ENCODE results near the gene CPEB3.

The CPEB3 gene

GRCh38 chr10:92327445-92328433, 36.9 kb upstream of the CPEB3 start:
- Histone ChIP-seq H3K4me1 (ENCODE audit: insufficient read depth, low read length, severe bottlenecking) (no peaks in the 10 kb centered on the region), H3K9ac (ENCODE audit: low read length) (no peak overlapping the region), H3K9me3 (ENCODE audit: low read length) (no peaks in the 10 kb centered on the region), H3F3A (ENCODE audit: insufficient read depth, low read length) (no peaks in the 10 kb centered on the region), H3K36me3 (ENCODE audit: insufficient read depth, low read length) (no peaks in the 10 kb centered on the region), H3K4me3 (ENCODE audit: low read depth, low read length, poor library complexity, severe bottlenecking) (no peak overlapping the region), H3K27me3 (ENCODE audit: insufficient read depth, low read length) (no peaks in the 10 kb centered on the region), H3K27ac (ENCODE audit: low read depth, low read length, poor library complexity, severe bottlenecking) (no peak overlapping the region), H4K20me1 (ENCODE audit: insufficient read depth, low read length) (no peaks in the 10 kb centered on the region), H3K4me2 (ENCODE audit: low read length) (no peak overlapping the region), H3K79me2 (ENCODE audit: insufficient read depth, low read length) (no peaks in the 10 kb centered on the region), H2AFZ (ENCODE audit: low read length) (no peak overlapping the region), H3K9me2 (ENCODE audit: low read depth, low read length) (no peaks in the 10 kb centered on the region)
- no peak for TF ChIP-seq EZH2 (IDR thresholded peaks at IDR 0.05; ENCODE audit: borderline replicate concordance, low read length)
- TF ChIP-seq, protein P1, sequence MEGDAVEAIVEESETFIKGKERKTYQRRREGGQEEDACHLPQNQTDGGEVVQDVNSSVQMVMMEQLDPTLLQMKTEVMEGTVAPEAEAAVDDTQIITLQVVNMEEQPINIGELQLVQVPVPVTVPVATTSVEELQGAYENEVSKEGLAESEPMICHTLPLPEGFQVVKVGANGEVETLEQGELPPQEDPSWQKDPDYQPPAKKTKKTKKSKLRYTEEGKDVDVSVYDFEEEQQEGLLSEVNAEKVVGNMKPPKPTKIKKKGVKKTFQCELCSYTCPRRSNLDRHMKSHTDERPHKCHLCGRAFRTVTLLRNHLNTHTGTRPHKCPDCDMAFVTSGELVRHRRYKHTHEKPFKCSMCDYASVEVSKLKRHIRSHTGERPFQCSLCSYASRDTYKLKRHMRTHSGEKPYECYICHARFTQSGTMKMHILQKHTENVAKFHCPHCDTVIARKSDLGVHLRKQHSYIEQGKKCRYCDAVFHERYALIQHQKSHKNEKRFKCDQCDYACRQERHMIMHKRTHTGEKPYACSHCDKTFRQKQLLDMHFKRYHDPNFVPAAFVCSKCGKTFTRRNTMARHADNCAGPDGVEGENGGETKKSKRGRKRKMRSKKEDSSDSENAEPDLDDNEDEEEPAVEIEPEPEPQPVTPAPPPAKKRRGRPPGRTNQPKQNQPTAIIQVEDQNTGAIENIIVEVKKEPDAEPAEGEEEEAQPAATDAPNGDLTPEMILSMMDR (IDR thresholded peaks at IDR 0.05; ENCODE audit: low read length), result no peak

- Histone ChIP-seq H3K79me2 (ENCODE audit: insufficient read depth, low read length) (no peaks in the 10 kb centered on the region), H3K36me3 (ENCODE audit: insufficient read depth, low read length) (peaks cover 8% of the 10 kb centered on the region), H3K4me3 (ENCODE audit: low read depth, low read length, poor library complexity, severe bottlenecking) (no peak overlapping the region), H3K9me2 (ENCODE audit: low read depth, low read length) (no peaks in the 10 kb centered on the region), H3K4me2 (ENCODE audit: low read length) (no peak overlapping the region), H3K9me3 (ENCODE audit: low read length) (no peaks in the 10 kb centered on the region), H3K9ac (ENCODE audit: low read length) (no peak overlapping the region), H4K20me1 (ENCODE audit: insufficient read depth, low read length) (no peaks in the 10 kb centered on the region), H3K27me3 (ENCODE audit: insufficient read depth, low read length) (no peaks in the 10 kb centered on the region), H3K4me1 (ENCODE audit: insufficient read depth, low read length, severe bottlenecking) (no peaks in the 10 kb centered on the region), H3F3A (ENCODE audit: insufficient read depth, low read length) (no peaks in the 10 kb centered on the region), H2AFZ (ENCODE audit: low read length) (no peak overlapping the region), H3K27ac (ENCODE audit: low read depth, low read length, poor library complexity, severe bottlenecking) (no peak overlapping the region)
- no peak for TF ChIP-seq EZH2 (IDR thresholded peaks at IDR 0.05; ENCODE audit: borderline replicate concordance, low read length)
- TF ChIP-seq, protein P1 (IDR thresholded peaks at IDR 0.05; ENCODE audit: low read length), result no peak
Measured at GRCh38 chr10:92323079-92323478, 32.2 kb upstream of the CPEB3 start.

DNA sequence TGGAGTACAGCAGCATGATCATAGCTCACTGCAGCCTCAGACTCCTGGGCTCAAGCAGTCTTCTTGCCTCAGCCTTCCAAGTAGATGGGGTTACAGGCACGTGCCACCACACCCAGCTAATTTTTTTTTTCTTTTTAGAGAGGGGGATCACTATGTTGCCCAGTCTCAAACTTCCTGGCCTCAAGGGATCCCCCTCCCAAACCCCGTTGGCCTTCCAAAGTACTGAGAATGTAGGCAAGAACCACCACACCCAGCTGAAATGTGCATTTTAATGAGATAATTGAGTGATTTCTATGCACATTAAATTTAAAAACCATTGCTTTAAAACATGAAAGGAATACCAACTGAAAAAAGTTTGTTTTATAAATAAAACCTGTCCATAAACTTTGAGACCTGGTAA, 25.7 kb upstream of the CPEB3 start:
- Histone ChIP-seq H3K4me2 (ENCODE audit: low read length) (no peak overlapping the region), H3K4me1 (ENCODE audit: insufficient read depth, low read length, severe bottlenecking) (no peaks in the 10 kb centered on the region), H3K27ac (ENCODE audit: low read depth, low read length, poor library complexity, severe bottlenecking) (no peak overlapping the region), H3K9me2 (ENCODE audit: low read depth, low read length) (no peaks in the 10 kb centered on the region), H2AFZ (ENCODE audit: low read length) (no peak overlapping the region), H3K79me2 (ENCODE audit: insufficient read depth, low read length) (no peaks in the 10 kb centered on the region), H4K20me1 (ENCODE audit: insufficient read depth, low read length) (no peaks in the 10 kb centered on the region), H3K9me3 (ENCODE audit: low read length) (no peaks in the 10 kb centered on the region), H3F3A (ENCODE audit: insufficient read depth, low read length) (no peaks in the 10 kb centered on the region), H3K4me3 (ENCODE audit: low read depth, low read length, poor library complexity, severe bottlenecking) (no peak overlapping the region), H3K9ac (ENCODE audit: low read length) (no peak overlapping the region), H3K36me3 (ENCODE audit: insufficient read depth, low read length) (peaks cover 18% of the 10 kb centered on the region), H3K27me3 (ENCODE audit: insufficient read depth, low read length) (no peaks in the 10 kb centered on the region)
- TF ChIP-seq EZH2 (IDR thresholded peaks at IDR 0.05; ENCODE audit: borderline replicate concordance, low read length), result no peak
- TF ChIP-seq, protein P1 (IDR thresholded peaks at IDR 0.05; ENCODE audit: low read length), result no peak
